Renal pelvis (tissue), 4 donors: ENCODE data around the gene NISCH. TPM values are rescaled to one million over a fixed set of nuclear protein-coding genes. Genes with fewer than 3 reads are reported as not detected.

Experiments
- DNase-seq: peaks from one replicate; pipeline ENCODE4 v3.0.0-alpha.2; 2013
- polyA plus RNA-seq, 3 donors: library from polyadenylated mRNA; unstranded; fragments of 120-200 nt; gene quantifications; one replicate each; pipeline ENCODE4 v1.2.1, GENCODE V29; 2013; ENCODE audit not compliant: insufficient read length in 3 of 3

NISCH gene
- polyA plus RNA-seq, 3 donors = 112 to 148 (median 133) TPM

DNA sequence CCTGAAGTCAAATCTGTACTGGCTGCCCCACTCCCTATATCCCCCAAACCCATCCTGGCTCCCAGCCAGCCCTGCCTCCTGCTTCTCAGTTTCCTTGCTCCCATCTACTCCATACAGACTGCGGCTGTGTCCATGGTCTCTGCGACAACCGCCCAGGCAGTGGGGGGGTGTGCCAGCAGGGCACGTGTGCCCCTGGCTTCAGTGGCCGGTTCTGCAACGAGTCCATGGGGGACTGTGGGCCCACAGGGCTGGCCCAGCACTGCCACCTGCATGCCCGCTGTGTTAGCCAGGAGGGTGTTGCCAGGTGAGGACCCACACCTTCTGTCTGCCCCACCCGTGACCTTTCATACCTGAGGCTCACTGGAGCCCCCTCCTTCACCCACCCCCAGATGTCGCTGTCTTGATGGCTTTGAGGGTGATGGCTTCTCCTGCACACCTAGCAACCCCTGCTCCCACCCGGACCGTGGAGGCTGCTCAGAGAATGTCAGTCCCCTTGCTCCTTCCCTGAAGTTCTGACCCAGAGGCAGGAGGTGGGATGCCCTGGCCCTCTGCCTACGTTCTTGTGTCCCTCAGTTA is 54.4 kb downstream of the NISCH start:
- DNase-seq = no peak

DNA sequence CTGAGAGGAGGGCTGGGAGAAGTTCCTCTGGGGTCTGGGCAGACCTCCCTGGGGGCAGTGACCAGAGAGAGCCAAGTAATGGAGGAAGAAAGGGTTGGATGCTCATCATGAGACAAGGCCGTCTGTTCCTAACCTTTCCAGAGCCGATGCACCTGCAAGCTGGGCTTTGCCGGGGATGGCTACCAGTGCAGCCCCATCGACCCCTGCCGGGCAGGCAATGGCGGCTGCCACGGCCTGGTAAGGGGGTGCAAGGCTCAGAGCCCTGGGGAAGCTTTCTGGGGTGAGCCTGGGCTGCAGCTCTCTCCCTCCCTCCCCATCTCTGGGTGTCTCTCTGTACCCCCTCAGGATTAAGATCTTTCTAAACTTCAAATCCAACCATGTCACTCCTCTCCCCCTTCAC is 56.1 kb downstream of the NISCH start:
- DNase-seq = no peak

DNA sequence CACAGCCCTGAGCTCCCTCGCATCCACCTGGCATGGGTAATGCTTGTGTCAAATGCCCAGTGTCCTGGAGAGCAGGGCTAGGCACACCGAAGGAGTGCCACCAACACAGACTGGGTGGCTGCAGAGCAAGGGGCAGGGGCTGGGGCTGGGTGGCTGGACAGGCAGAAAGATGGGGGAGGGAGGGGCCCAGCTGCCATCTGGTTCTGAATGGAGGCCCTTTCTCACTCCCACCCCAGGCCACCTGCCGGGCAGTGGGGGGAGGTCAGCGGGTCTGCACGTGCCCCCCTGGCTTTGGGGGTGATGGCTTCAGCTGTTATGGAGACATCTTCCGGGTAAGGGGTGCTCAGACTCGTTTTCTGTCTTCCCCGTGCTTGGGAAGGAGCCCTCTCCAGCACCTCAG is 56.7 kb downstream of the NISCH start:
- no peak for DNase-seq

DNA sequence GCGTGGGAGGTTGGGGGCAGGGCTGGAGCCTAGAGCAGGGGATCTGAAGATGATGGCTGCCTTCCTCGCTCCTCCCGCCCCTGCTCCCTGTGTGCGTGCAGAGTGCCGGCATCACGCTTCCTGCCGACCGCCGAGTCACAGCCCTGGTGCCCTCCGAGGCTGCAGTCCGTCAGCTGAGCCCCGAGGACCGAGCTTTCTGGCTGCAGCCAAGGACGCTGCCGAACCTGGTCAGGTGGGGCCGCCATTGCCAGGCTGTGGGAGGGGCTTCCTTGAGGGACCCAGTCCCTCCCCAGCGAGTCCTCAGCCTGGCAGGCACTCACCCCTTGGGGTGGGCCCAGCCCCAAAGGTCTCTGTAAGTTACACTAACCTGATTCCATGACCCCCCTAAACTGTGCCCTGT is 57.3 kb downstream of the NISCH start:
- DNase-seq = no peak

DNA sequence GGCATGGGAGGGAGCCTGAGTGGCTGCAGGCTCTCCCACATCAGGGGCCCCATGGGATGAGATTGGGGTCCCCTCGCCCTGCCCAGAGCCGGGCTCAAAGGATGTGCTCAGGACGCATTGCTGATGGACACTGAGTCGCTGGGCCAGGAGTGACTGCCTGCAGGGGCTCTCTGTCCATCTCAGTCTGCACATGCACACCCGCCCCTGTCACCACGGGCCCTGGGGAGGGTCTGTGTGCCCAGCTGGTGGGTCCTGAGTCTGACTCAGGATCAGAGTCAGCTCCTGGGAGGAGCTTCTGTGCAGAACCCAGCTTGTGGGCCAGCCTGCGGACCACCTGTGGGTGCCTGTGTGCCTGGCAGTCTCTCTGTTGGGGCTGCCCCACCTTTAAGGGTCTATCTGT is 57.9 kb downstream of the NISCH start:
- no peak for DNase-seq

DNA sequence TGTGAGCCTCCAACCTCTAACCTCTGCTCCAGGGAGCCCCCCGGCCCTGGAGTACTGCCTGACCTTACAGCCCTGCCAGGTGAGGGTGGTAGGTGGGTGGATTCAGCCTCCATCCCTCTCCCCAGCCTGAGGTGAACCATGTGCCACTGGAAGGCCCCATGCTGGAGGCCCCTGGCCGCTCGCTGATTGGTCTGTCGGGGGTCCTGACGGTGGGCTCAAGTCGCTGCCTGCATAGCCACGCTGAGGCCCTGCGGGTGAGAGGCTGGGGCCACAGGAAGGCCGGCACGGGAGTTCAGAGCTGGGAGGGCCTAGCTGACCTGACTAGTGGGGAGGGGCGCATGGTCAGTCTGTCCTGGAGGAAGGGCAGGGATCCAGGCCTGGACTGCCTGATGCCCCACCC is 59.2 kb downstream of the NISCH start:
- no peak for DNase-seq

DNA sequence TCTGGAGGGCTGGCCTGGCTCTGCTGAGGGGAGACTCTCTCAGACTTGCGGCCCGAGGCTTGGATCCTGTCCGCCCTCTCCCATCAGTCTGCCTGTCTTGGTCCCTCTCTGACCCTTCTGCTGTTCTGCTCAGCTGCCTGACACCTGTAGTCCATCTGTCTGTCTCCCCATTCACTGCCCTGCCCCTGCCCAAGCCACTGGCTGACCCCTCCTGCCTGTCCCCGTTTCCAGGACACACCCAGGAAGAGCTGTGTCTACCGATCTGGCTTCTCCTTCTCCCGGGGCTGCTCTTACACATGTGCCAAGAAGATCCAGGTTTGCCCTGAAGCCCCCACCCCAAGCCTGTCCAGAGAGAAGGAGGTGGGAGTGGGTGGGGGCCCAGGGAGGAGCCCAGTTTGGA is 59.8 kb downstream of the NISCH start:
- DNase-seq = no peak

DNA sequence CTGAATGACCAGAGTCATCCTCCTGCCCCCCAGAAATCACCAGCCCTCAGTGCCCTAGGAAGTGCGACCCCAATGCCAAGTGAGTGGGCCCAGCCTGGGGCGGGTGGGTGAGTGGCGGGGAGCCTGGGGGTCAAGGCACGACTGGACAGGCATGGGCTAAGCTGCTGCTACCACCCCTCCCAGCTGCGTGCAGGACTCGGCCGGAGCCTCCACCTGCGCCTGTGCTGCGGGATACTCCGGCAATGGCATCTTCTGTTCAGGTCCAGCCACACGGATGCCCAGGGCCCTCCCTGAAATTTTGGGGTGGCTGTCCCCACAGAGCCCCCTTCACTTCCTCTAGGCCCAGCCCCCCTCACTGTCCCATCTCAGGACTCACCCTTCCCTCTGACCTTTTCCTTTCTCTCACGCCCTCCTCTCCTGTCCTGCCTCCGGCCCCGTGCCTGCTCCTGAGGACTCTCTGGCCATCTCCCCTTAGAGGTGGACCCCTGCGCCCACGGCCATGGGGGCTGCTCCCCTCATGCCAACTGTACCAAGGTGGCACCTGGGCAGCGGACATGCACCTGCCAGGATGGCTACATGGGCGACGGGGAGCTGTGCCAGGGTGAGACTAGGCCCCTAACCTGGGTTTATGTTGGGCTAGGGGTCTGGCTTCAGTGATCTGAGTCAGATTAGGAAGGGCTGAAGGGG is 61.2 kb downstream of the NISCH start:
- no peak for DNase-seq

DNA sequence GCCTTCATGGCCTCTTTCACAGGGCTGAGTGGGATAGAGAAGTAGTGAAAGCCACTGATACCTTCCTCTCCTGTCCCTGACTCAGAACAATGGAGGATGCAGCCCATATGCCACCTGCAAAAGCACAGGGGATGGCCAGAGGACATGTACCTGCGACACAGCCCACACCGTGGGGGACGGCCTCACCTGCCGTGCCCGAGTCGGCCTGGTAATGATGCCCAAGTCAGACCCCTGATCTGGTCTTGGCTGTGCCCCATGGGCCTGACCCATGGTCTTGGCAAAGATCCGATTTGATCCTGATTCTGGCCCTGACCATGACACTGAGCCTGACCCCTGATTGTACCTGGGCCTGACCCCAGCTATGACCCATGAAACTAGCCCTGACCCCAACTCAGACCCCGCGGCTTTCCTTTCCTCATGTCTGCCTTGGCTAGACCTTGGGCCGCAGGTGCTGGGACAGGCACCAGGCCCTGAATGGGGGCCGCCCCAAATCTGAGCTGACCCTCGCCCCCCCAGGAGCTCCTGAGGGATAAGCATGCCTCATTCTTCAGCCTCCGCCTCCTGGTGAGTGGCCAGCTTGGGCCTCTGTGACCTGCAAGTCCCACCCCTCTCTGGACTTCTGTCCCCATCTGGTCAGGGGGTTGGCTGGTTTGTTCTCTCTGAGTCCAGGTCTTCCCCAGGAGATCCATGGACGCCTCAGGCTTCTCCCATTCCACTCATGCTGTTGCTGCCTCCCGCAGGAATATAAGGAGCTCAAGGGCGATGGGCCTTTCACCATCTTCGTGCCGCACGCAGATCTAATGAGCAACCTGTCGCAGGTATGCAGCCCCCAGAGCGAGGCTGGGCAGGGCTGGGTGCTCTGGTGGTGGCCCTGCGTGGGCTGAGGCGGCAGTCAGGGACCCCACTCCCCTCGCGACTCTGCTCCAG is 62.7 kb downstream of the NISCH start:
- DNase-seq = no peak

DNA sequence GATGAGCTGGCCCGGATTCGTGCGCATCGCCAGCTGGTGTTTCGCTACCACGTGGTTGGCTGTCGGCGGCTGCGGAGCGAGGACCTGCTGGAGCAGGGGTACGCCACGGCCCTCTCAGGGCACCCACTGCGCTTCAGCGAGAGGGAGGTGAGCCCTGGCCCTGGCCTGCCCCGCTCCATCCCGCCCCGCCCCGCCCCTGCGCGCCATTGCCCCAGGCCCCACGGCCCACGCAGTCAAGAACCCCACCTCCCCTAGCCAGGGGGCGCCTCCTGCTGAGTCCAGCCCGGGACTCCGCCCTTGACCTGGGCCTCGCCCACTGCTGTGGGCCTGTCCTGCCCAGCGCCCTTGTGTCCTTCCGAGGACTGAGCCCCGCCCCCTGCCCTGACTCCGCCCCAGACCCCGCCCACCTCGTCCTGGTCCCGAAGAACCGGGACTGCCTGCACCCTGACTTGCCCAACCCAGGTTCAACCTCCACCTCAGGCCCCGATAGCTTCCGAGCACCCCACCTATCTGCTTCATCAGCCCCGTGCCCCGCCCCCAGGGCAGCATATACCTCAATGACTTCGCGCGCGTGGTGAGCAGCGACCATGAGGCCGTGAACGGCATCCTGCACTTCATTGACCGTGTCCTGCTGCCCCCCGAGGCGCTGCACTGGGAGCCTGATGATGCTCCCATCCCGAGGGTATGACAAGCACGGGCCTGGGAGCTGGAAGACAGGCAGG is 63.5 kb downstream of the NISCH start:
- no peak for DNase-seq

DNA sequence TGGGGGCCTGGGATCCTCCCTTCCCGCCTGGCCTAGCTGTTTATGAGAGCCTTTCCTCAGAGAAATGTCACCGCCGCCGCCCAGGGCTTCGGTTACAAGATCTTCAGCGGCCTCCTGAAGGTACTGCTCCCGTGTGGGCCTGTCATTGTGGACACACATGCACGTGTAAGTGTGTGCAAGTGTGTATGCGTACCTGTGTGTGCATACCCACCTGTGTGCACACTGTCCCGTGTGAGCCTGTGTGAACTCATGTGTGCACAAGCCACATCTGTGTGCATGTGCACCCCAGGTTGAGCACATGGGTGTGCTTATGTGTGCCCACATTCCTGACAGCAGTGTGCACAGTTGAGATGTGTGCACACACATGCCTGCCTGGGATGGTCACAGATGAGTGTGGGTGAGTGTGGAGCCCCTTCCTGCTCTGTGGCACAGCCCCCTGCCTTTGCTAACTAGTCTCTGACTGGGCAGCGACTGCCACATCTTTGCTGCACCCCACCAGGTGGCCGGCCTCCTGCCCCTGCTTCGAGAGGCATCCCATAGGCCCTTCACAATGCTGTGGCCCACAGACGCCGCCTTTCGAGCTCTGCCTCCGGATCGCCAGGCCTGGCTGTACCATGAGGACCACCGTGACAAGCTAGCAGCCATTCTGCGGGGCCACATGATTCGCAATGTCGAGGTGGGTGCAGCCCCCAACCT is 64.2 kb downstream of the NISCH start:
- no peak for DNase-seq

DNA sequence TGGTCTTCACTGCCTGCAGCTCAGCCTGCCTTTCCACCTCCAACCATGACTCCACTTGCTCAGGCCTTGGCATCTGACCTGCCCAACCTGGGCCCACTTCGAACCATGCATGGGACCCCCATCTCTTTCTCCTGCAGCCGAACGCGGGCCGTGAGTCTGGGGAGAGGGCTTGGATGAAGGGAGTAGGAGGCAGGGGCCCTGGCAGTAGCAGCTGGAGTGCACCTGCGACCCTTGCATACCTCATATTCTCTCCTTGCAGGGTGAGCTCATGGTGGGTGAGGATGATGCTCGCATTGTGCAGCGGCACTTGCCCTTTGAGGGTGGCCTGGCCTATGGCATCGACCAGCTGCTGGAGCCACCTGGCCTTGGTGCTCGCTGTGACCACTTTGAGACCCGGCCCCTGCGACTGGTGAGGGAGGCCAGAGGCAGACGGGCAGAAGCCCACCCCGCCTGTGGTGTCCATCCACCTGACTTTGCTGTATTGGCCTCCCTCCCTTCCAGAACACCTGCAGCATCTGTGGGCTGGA is 64.8 kb downstream of the NISCH start:
- DNase-seq = no peak

DNA sequence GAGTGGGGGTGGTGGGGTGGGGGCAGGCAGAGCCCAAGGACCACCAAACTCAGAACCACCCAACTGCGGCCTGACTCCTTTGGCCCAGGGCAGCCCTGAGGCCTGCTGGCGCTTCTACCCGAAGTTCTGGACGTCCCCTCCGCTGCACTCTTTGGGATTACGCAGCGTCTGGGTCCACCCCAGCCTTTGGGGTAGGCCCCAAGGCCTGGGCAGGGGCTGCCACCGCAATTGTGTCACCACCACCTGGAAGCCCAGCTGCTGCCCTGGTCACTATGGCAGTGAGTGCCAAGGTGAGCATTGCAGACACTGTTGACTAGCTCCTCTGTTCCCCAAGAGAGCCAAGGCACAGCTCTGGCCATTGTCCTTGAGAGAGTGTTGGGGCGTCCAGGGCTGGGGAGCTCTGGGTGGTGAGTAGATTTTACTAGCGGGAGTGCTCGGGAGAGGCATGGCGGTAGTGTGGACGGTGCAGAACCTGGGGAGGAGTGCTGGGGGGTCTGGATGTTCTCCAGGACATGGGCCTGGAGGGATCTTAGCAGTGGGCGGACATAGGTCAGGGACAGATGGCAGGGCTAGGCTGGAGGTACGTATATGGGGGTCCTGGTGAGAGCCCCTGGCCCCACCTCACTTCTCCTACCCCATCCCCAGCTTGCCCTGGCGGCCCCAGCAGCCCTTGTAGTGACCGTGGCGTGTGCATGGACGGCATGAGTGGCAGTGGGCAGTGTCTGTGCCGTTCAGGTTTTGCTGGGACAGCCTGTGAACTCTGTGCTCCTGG is 65.5 kb downstream of the NISCH start:
- no peak for DNase-seq

DNA sequence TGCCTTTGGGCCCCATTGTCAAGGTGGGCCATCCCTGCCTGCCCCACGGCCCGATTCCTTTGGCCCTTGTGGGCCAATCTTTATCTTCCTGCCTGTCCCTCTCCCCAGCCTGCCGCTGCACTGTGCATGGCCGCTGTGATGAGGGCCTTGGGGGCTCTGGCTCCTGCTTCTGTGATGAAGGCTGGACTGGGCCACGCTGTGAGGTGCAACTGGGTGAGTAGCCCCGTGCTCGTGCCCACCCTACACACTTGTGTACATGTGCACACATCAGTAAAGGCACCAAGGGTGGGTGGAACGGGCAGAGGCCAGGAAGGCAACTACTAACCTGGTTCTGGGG is 66.1 kb downstream of the NISCH start:
- no peak for DNase-seq

DNA sequence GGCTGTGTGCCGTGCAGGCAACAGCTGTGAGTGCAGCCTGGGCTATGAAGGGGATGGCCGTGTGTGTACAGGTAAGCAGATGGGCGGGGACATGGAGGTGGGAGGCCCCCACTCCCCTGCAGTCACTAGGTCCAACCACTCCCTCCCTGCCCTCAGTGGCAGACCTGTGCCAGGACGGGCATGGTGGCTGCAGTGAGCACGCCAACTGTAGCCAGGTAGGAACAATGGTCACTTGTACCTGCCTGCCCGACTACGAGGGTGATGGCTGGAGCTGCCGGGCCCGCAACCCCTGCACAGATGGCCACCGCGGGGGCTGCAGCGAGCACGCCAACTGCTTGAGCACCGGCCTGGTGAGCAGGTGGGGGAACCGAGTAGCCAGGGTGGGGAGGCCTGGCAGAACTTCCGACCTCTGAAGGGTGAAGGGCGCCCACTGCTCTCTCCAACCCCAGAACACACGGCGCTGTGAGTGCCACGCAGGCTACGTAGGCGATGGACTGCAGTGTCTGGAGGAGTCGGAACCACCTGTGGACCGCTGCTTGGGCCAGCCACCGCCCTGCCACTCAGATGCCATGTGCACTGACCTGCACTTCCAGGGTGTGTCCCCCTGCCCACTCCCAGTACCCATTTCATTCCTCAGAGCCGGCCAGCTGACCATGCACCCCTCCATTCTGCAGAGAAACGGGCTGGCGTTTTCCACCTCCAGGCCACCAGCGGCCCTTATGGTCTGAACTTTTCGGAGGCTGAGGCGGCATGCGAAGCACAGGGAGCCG is 66.7 kb downstream of the NISCH start:
- DNase-seq = no peak

DNA sequence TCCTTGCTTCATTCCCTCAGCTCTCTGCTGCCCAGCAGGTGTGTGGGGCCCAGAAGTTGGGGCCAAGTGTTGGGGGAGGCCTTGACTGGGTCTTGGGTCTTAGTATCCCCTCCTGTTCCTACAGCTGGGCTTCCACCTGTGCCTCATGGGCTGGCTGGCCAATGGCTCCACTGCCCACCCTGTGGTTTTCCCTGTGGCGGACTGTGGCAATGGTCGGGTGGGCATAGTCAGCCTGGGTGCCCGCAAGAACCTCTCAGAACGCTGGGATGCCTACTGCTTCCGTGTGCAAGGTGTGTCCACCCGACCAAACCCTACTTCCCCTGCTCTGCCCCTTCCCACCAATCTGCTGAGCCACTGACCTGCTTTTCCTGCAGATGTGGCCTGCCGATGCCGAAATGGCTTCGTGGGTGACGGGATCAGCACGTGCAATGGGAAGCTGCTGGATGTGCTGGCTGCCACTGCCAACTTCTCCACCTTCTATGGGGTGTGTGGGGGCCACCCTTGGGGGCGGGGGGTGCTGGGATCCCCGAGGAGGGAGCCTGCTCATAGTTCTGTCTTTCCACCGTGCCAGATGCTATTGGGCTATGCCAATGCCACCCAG is 67.3 kb downstream of the NISCH start:
- DNase-seq = no peak

DNA sequence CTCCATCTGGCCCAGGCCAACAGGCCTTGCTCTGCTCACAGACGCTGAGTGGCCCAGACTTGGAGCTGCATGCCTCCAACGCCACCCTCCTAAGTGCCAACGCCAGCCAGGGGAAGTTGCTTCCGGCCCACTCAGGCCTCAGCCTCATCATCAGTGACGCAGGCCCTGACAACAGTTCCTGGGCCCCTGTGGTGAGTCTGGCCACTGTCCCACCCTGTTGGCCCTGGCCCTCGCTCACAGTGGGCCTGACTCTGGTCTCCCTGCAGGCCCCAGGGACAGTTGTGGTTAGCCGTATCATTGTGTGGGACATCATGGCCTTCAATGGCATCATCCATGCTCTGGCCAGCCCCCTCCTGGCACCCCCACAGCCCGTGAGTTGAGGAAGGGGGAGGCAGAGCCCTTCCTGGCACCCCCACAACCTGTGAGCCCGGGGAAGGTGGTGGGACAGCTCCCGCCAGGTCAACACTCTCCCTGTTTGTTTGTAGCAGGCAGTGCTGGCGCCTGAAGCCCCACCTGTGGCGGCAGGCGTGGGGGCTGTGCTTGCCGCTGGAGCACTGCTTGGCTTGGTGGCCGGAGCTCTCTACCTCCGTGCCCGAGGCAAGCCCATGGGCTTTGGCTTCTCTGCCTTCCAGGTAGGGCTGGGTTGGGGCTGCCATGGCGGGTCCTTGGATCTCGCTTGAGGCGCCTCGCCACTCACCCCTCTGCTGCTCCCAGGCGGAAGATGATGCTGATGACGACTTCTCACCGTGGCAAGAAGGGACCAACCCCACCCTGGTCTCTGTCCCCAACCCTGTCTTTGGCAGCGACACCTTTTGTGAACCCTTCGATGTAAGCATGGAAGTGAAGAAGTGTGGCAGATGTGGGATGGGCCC is 68.2 kb downstream of the NISCH start:
- no peak for DNase-seq

DNA sequence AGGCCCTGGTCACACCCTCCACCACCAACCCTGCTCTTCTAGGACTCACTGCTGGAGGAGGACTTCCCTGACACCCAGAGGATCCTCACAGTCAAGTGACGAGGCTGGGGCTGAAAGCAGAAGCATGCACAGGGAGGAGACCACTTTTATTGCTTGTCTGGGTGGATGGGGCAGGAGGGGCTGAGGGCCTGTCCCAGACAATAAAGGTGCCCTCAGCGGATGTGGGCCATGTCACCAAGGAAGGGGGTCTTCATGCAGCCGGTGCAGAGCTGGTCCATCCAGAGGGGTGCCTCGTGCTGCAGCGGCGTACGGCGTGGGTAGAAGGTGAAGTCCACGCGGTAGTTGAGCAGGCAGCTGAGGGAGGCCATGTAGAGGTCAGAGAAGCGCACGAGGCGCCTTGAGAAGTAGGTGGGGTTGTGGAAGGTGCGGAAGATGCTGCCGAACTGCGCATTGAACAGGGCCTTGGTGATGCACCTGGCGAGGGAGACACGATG is 68.9 kb downstream of the NISCH start:
- no peak for DNase-seq
